Epithelial cell of proximal tubule (primary cell): Measurements from ENCODE around the gene UBE2N. TPM values are rescaled to one million over a fixed set of nuclear protein-coding genes. Genes with fewer than 3 reads are reported as not detected.

Experiments
- DNase-seq: peaks from one replicate; pipeline ENCODE4 v3.0.0-alpha.2; 2011; ENCODE audit warnings: low read depth
- H3K4me3 ChIP-seq: 2 replicates; pipeline ENCODE4 v1.5.1; 2011; ENCODE audit warnings: low read depth, mild to moderate bottlenecking, low read length
- CTCF ChIP-seq: conservative IDR thresholded peaks from 2 replicates; pipeline ENCODE4 v1.5.1; 2012; ENCODE audit warnings: low read depth, mild to moderate bottlenecking, low read length
- total RNA-seq: library from RNA; depleted of rRNA; stranded (reverse); fragments of >200 nt; gene quantifications from 2 replicates; pipeline ENCODE4 v1.2.3, GENCODE V29; 2015

Gene UBE2N
- total RNA-seq, 1 donor from 2014 or later: 127 TPM

- peak within 1 kb of the TSS; percentile 87 for H3K4me3 ChIP-seq
- TF ChIP-seq CTCF: no peak
- DNase-seq: no peak
Observed at GRCh38 chr12:93377252-93378195, 64.2 kb downstream of the UBE2N start, which contains the start of gene NUDT4. Gene NUDT4, plus strand, starts transcription at chr12:93377925. Its CDS starts 398 bp downstream, at chr12:93378323.

GRCh38 chr12:93376436-93377251 is 65.1 kb downstream of the UBE2N start:
- peak overlapping the region; percentile 74 for H3K4me3 ChIP-seq
- DNase-seq: no peak
- TF ChIP-seq CTCF: no peak

DNA sequence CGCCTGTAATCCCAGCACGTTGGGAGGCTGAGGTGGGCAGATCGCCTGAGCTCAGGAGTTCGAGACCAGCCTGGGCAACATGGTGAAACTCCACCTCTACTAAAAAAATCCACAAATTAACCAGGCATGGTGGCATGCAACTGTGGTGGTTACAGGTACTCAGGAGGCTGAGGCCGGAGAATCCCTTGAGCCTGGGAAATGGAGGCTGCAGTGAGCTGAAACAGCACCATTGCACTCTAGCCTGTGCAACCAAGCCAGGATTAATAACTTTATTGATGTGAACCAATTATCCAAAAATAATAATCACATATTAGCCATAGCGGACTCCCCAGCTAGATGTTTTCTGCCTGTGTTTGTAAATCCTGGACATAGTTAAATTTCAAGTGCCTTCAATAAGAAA is 65.8 kb downstream of the UBE2N start:
- no peak for DNase-seq
- no peak for TF ChIP-seq CTCF
- peak overlapping the region; percentile 74 for H3K4me3 ChIP-seq

DNA sequence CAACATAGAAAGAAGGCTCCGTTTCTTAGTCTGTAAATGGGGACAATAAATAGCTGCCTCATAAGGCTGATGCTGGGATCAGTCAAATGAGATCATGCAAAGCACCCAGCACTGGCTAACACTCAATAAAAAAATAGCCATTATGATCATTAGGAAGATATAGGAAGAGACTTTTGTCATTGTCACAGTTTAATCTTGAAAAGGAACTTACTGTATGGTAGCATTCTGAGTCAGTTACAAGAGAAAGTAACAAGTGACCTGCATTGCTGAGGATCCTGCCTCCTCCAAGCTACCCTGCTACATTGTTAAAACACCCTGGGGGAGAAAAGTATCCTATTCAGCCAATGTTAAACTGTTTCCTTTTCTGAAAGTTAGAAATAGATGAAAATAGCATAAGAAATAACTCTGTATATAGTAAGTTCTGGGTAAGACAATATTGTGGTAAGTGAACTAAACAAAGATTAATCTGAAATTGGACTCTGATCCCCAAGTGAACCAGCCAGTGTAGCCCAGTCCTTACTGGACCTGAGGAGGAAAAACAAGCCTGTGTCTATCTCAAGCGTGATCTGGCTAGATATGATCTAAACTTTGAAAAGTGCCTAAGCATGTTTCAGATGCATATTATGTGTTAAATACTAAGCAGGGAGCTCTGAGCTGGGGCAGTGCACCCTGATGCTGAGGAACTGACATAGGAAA is 67.6 kb downstream of the UBE2N start:
- no peak overlapping the region for H3K4me3 ChIP-seq
- TF ChIP-seq CTCF: no peak
- DNase-seq: no peak

GRCh38 chr12:93370947-93371346 is 70.8 kb downstream of the UBE2N start:
- no peak overlapping the region for H3K4me3 ChIP-seq
- no peak for TF ChIP-seq CTCF
- DNase-seq: no peak

DNA sequence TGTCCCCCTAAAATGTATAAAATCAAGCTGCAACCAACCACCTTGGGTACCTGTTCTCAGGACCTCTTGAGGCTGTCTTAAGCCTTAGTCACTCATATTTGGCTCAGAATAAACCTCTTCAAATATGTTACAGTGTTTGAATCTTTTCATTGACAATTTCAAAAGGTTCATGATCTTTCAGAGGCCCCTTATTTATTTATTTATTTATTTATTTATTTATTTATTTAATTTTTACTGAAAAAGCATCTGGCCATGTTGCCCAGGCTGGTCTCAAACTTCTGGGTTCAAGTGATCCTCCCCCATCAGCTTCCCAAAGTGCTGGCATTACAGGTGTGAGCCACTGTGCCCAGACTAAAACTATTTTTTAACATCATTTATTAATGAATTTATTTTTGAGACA is 72.2 kb downstream of the UBE2N start:
- H3K4me3 ChIP-seq: no peak overlapping the region
- TF ChIP-seq CTCF: no peak
- no peak for DNase-seq
